Epidermal melanocyte (primary cell): ENCODE results near the gene TRMT10A.
"Not testable (repeated sequence)": the region's sequence is repeated elsewhere in the genome, so short reads cannot be mapped to it uniquely, and the experiment has no call there.

ENCODE experiments used
- DNase-seq: peaks from one replicate; pipeline ENCODE4 v3.0.0; 2011; ENCODE audit warnings: low spot score; ENCODE audit not compliant: insufficient read length

The TRMT10A gene

GRCh38 chr4:99552872-99553271 lies 11.0 kb downstream of the TRMT10A start:
- DNase-seq: no peak

DNA sequence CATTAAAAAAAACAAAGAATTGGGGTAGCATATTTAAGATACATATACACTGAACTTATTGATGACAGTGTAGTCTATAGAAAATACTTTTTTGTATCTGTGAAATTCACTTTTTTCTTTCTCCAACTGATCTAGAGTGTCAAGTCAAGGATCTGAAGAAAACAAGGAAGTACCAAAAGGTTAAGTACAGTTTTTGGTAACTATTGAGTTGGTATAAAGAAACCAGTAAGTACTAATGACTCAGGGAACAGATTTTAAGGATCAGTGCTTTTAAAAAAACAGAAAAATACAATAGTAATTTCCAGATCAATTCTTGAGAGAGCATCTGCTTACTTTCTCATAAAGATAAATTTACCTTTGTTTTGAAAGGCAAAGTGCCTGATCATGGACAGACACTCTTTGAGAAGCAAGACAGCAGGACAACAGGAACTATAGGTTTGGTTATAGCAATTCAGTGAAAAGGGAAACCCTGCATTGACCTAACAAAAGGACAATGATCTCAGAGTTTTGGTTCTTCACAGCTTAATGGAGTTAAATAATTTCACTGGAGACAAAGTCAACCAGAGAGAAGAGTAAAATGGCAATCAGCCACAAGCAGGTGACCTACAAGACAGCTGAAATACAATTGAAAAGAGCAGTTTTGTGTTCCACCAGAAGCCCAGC lies 23.4 kb downstream of the TRMT10A start:
- DNase-seq: no peak

GRCh38 chr4:99537674-99538073 lies 26.2 kb downstream of the TRMT10A start:
- DNase-seq: no peak

DNA sequence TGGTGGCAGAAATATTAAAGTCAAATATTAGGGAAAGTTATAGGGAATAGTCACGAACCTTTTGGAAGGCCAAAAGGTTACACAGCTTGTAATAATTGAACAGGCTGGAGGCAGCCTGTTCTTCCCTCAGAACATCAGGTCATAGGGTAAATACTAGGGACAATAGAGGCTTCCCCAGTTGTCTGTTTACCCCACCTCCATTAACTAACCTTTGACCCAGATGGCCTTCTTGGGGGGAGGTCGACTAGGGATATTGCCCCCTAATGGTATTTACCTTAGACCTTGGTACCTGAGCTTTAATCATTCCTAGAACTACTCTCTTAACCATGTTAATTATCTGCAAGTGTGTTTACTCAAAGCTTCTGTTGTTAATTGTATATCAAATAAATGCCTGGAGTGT lies 27.0 kb downstream of the TRMT10A start:
- DNase-seq: no peak

- DNase-seq: no peak
These were observed 27.6 kb downstream of the TRMT10A start for GRCh38 chr4:99536271-99536670.

DNA sequence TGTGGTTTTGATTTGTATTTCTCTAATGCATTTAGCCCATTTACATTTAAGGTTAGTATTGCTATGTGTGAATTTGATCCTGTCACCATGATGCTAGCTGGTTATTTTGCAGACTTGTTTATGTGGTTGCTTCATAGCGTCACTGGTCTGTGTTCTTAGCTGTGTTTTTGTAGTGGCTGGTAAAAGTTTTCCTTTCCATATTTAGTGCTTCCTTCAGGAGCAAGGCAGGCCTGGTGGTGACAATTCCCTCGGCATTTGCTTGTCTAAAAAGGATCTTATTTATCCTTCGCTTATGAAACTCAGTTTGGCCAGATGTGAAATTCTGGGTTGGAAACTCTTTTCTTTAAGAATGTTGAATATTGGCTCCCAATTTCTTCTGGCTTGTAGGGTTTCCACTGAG lies 29.1 kb downstream of the TRMT10A start:
- not testable (repeated sequence) for DNase-seq

DNA sequence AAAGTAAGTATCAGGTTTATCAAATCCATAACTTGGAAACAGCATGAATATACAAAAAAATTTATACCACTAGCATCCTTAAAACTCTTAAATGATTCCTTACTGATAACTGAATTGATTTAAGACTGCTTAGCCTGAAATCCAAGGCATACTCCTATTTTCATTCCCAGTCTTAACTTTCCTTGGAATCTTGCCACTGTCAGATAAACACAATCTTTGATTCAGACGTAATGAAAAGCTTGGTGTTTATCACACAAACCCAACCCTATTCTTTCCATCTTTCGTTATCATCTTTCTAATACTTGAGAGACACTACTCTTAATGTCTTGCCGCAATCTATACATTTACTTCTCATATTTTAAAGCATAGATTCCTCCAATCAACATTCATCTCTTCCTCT lies 33.9 kb downstream of the TRMT10A start:
- DNase-seq: no peak

DNA sequence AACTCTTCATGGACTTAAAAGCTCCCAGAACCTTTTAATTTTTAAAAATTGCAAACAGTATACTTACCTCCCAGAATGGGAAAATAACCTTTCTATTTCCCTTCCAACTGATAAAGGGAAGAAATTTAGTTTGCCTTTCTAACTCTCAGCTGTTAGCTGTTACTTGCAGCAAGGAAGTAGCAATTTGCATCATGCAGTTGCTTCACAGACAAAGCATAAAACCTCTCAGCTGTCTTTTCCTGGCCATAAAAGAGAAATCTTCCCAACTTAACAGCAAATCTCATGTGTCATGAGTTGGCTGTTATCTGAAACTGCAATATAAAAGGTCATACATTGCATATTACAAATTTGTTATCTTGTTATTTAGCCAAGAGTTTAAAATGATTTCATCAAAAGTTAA lies 34.6 kb downstream of the TRMT10A start:
- DNase-seq: no peak

DNA sequence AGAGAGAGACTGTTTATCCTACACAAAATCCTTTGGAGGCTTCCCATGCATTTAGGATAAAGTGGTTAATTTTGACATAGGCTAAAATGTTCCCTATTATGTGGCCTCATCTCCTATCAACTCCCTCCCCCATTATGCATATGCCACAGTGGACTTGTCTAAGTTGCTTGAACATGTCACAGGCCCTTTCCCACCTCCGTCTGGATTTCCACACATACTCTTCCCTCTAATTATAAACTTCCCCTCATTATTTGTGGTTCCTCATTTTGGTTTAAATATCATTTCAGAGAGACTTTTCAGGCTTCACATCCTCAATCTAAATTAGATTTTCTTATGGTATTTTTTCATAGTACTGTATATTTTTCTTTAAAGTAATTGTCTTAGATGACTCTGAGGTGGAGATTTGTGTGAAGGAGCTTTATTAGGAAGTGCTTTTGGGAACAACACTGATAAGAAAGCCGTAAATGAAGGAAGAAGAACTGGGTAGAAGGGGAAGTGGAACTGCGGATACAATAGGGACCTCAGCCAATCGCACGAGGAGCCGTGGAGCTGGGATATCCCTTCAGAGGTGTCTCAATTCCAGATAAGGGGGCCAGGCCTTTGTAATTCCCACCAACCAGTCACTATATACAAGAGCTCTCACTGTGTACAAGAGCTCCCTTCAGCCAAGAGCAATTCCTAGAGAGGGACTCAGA lies 45.1 kb downstream of the TRMT10A start:
- no peak for DNase-seq

DNA sequence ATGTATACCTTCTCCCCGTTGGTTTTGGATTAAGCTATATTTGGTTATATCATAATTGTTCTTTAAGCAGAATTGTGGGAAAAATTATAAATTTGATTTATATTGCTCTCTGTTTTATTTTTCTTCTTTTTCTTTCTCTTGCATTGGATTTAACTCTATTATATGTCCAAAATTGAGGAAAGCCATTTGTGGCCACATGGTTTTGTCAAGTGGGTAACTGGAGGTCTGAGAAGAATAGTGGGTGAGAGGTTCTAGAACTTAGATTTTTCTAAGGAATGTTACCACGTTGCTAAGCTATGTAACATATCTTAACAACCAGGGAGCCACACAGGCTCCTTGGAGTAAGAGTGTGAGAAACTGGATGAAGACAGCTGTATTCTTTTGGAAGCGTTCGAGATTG lies 53.1 kb downstream of the TRMT10A start, which contains the start of gene C4orf17:
Gene C4orf17, plus strand, starts transcription at position 301 of the 400 bp plus-strand sequence. CDS start 2,061 bp downstream, outside the sequence.
- DNase-seq: no peak

DNA sequence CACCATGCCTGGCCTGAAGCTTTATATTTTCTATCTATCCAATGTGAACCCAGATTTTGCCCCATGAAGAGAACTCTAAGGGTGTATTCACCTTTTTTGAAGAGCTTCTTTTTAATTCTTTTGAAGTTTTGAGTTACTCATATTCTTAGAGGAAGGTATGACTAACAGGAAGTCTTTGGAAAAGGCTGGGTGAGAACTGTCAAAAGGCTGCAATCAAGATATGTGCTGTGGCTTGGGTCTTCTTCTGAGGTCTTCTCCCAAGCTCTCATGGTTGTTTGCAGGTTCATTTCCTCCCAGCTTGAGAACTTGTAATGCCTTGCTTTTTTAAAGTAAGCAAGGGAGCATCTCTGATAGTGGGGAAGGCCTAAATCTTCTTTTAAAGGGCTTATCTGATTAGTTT lies 56.1 kb downstream of the TRMT10A start:
- no peak for DNase-seq

- DNase-seq: no peak
These were observed 56.5 kb downstream of the TRMT10A start for GRCh38 chr4:99507349-99507748.

DNA sequence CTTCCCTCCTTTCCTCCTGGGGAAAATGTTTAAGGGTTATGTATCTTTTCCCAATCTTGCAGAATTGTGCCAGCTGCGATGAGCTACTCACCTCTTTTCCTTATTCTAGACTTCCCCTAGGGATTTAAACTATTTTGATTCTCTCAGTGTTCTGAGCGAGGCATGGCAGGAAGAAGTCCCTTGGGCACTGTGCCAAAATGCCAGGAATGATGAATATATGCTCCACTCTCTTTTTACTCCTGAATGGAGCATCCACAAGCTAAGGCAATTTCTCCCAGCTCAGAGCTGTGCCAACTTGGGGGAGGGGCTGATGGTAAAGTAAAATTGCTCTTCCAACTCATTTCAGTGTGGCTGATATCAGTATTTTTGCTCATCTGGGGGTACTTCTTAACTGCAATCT lies 57.1 kb downstream of the TRMT10A start:
- no peak for DNase-seq

- DNase-seq: no peak
These were observed 58.9 kb downstream of the TRMT10A start for GRCh38 chr4:99504804-99505502.
